GM12878 (cell line): ENCODE results near the gene CSTA. TPM values are rescaled to one million over a fixed set of nuclear protein-coding genes. Genes with fewer than 3 reads are reported as not detected.

Source experiments
- BACH1 ChIP-seq: fragments of 450-650 bp; IDR thresholded peaks from 2 replicates; pipeline ENCODE4 v1.6.1; 2017; ENCODE audit warnings: mild to moderate bottlenecking, borderline replicate concordance
- CBX3 ChIP-seq: fragments of 200-600 bp; sonication (generic); IDR thresholded peaks from 2 replicates; pipeline ENCODE4 v1.6.1; 2016; ENCODE audit warnings: low read depth, borderline replicate concordance
- FOS ChIP-seq: IDR thresholded peaks from 3 replicates; pipeline ENCODE4 v1.6.1; 2011; ENCODE audit warnings: borderline replicate concordance; ENCODE audit not compliant: insufficient read length; ENCODE audit errors: extremely low read depth
- MEF2B ChIP-seq: fragments of 450-650 bp; IDR thresholded peaks from 2 replicates; pipeline ENCODE4 v1.6.1; 2018; ENCODE audit warnings: mild to moderate bottlenecking, moderate library complexity; ENCODE audit not compliant: partially characterized antibody, poor library complexity, severe bottlenecking
- MTA3 ChIP-seq: IDR thresholded peaks from 2 replicates; pipeline ENCODE4 v1.6.1; 2012; ENCODE audit warnings: low read length, inconsistent platforms, borderline replicate concordance
- MXI1 ChIP-seq: fragments of 150-350 bp; IDR thresholded peaks from 2 replicates; pipeline ENCODE4 v1.6.1; 2011; ENCODE audit warnings: low read depth, mild to moderate bottlenecking, inconsistent platforms, low read length, improper control_type of control experiment
- MYB ChIP-seq: fragments of 150-350 bp; IDR thresholded peaks from 2 replicates; pipeline ENCODE4 v1.6.1; 2014; ENCODE audit warnings: mild to moderate bottlenecking, low read depth, low read length, borderline replicate concordance
- PML ChIP-seq: IDR thresholded peaks from 2 replicates; pipeline ENCODE4 v1.6.1; 2012; ENCODE audit warnings: low read length, inconsistent platforms
- RAD21 ChIP-seq: IDR thresholded peaks from 2 replicates; pipeline ENCODE4 v1.6.1; 2011; ENCODE audit warnings: mild to moderate bottlenecking, low read depth, low read length, moderate library complexity; ENCODE audit not compliant: insufficient read depth
- RELA ChIP-seq: fragments of 450-650 bp; IDR thresholded peaks from 2 replicates; pipeline ENCODE4 v1.8.0; 2014; ENCODE audit warnings: borderline replicate concordance; ENCODE audit not compliant: partially characterized antibody
- REST ChIP-seq: IDR thresholded peaks from 2 replicates; pipeline ENCODE4 v1.6.1; 2012; ENCODE audit warnings: mild to moderate bottlenecking, low read depth, low read length
- SPI1 ChIP-seq: IDR thresholded peaks from 2 replicates; pipeline ENCODE4 v1.6.1; 2011; ENCODE audit warnings: low read depth, mild to moderate bottlenecking, low read length, moderate library complexity, borderline replicate concordance; ENCODE audit not compliant: insufficient read depth
- SREBF1 ChIP-seq: IDR thresholded peaks from 2 replicates; pipeline ENCODE4 v1.6.1; 2012; ENCODE audit warnings: mild to moderate bottlenecking, low read length
- TAF1 ChIP-seq: IDR thresholded peaks from 2 replicates; pipeline ENCODE4 v1.6.1; 2011; ENCODE audit warnings: mild to moderate bottlenecking, low read depth, low read length, borderline replicate concordance
- TCF12 ChIP-seq: IDR thresholded peaks from 2 replicates; pipeline ENCODE4 v1.6.1; 2011; ENCODE audit warnings: low read depth, mild to moderate bottlenecking, low read length
- ZNF384 ChIP-seq: IDR thresholded peaks from 2 replicates; pipeline ENCODE4 v1.6.1; 2012; ENCODE audit warnings: low read depth, mild to moderate bottlenecking, low read length, improper control_type of control experiment, borderline replicate concordance
- ZZZ3 ChIP-seq: IDR thresholded peaks from 2 replicates; pipeline ENCODE4 v1.6.1; 2011; ENCODE audit warnings: low read depth; ENCODE audit not compliant: control insufficient read depth, insufficient read length
- polyA plus RNA-seq, 11 experiments: library from polyadenylated mRNA; depleted of rRNA in 4 of 11; unstranded in 6 of 11; stranded (reverse) in 5 of 11; fragments of >200 nt; fragmentation: Nextera tagmentation in 4 of 11; fragmentation: Illumina TruSeq in 1 of 11; extraction: Ambion mirVana in 4 of 11; extraction: Trizol in 1 of 11; gene quantifications; 1 replicate in 1 of 11; 2 replicates in 10 of 11; pipeline versions ENCODE4 v1.2.1 to v1.2.3, GENCODE V29; 2011 to 2016; ENCODE audit warnings: inconsistent platforms in 2 of 11, missing spikeins in 2 of 11, low read depth in 1 of 11
- total RNA-seq, 4 experiments: library from RNA; depleted of rRNA in 3 of 4; stranded (reverse); fragments of >200 nt in 3 of 4; fragmentation: Illumina TruSeq in 1 of 4; extraction: Trizol in 1 of 4; gene quantifications; 2 replicates each; pipeline versions ENCODE4 v1.2.1 to v1.2.3, GENCODE V29; 2013 to 2021
- TF ChIP-seq, protein P1 (sequence below): fragments of 450-650 bp; IDR thresholded peaks from 2 replicates; pipeline ENCODE4 v1.6.1; 2017; ENCODE audit warnings: mild to moderate bottlenecking, moderate library complexity
- TF ChIP-seq, protein P2 (sequence below): fragments of 450-650 bp; IDR thresholded peaks from 2 replicates; pipeline ENCODE4 v1.6.1; 2014; ENCODE audit warnings: mild to moderate bottlenecking

CSTA gene
- total and polyA plus RNA-seq, 10 of the 15 experiments (the other 5 are each of a cell fraction or from before 2014, with no cell fraction given) = 1.8 to 6.7 (median 3.4) TPM

DNA sequence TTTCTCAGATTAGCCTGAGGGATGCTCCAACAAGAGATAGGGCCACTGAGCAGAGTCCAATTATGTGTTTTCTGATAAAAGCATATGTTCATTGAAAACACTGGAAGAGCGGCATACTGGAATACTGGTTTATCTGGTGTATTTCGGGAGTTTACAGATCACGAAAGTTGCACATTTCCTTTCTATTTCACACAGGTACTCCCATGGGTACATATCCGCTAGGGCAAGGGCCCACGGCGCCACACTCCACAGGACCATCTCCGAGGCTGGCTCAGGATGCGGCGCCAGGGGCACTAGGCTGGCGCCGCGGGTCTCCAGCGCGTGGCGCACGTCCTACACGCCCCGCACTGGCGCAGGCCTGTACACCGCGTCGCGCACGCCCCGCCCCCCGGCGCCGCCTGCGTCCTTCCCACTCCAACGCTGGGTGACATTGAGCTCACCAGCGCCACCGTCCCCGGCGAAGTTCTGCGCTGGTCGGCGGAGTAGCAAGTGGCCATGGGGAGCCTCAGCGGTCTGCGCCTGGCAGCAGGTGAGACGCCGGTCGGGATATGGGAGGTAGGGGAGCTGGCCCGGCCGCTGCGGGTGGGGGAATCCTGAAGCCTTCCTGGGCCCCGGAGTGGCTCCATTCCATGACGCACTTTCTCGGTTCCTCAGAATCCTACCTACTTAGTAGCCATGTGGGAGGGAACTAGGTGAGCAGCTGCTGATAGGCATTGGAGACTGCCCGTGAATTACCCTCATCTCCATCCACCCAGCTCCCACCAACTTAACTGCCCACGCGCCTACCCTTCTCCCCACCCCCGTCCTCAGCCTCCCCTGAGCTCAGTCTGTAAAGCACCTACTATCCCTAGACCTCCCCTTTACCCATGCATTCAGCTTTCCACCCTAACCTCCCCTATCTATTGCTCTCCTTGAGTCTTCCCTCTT is 59.0 kb downstream of the CSTA start, which contains the start of gene FAM162A (continued):
- TF ChIP-seq, protein P1, sequence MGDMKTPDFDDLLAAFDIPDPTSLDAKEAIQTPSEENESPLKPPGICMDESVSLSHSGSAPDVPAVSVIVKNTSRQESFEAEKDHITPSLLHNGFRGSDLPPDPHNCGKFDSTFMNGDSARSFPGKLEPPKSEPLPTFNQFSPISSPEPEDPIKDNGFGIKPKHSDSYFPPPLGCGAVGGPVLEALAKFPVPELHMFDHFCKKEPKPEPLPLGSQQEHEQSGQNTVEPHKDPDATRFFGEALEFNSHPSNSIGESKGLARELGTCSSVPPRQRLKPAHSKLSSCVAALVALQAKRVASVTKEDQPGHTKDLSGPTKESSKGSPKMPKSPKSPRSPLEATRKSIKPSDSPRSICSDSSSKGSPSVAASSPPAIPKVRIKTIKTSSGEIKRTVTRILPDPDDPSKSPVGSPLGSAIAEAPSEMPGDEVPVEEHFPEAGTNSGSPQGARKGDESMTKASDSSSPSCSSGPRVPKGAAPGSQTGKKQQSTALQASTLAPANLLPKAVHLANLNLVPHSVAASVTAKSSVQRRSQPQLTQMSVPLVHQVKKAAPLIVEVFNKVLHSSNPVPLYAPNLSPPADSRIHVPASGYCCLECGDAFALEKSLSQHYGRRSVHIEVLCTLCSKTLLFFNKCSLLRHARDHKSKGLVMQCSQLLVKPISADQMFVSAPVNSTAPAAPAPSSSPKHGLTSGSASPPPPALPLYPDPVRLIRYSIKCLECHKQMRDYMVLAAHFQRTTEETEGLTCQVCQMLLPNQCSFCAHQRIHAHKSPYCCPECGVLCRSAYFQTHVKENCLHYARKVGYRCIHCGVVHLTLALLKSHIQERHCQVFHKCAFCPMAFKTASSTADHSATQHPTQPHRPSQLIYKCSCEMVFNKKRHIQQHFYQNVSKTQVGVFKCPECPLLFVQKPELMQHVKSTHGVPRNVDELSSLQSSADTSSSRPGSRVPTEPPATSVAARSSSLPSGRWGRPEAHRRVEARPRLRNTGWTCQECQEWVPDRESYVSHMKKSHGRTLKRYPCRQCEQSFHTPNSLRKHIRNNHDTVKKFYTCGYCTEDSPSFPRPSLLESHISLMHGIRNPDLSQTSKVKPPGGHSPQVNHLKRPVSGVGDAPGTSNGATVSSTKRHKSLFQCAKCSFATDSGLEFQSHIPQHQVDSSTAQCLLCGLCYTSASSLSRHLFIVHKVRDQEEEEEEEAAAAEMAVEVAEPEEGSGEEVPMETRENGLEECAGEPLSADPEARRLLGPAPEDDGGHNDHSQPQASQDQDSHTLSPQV = peak; percentile 42; the same call in 1 of the 2 replicates
- no peak for TF ChIP-seq MTA3
- TF ChIP-seq PML = no peak
- TF ChIP-seq RELA = peak; percentile 55
- TF ChIP-seq TCF12 = peak; percentile 45; the same call in 1 of the 2 replicates
- TF ChIP-seq, protein P2, sequence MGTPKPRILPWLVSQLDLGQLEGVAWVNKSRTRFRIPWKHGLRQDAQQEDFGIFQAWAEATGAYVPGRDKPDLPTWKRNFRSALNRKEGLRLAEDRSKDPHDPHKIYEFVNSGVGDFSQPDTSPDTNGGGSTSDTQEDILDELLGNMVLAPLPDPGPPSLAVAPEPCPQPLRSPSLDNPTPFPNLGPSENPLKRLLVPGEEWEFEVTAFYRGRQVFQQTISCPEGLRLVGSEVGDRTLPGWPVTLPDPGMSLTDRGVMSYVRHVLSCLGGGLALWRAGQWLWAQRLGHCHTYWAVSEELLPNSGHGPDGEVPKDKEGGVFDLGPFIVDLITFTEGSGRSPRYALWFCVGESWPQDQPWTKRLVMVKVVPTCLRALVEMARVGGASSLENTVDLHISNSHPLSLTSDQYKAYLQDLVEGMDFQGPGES = no peak
- no peak for TF ChIP-seq MYB
- peak; percentile 38 for TF ChIP-seq RAD21
- no peak for TF ChIP-seq SREBF1
- peak; percentile 83 for TF ChIP-seq MXI1
- TF ChIP-seq REST = no peak
- no peak for TF ChIP-seq MEF2B
- TF ChIP-seq CBX3 = no peak
- TF ChIP-seq BACH1 = peak; percentile 92; the same call in 1 of the 2 replicates
- TF ChIP-seq FOS = no peak
- TF ChIP-seq ZZZ3 = no peak
- TF ChIP-seq ZNF384 = no peak
- TF ChIP-seq SPI1 = peak; percentile 60
- peak; percentile 71 for TF ChIP-seq TAF1
